ENCODE results near the gene GGA1.

GRCh38 chr22:37640591-37641560 is 32.2 kb downstream of the GGA1 start:
- TF ChIP-seq CTCF (conservative IDR thresholded peaks at IDR 0.05; ENCODE audit: low read depth, low read length) (no peak), CEBPB (IDR thresholded peaks at IDR 0.05; ENCODE audit: low read depth, low read length) (peak; percentile 39; the same call in 1 of the 2 replicates), POLR2A (IDR thresholded peaks at IDR 0.05; ENCODE audit: low read depth, low read length) (no peak), USF2 (IDR thresholded peaks at IDR 0.05; ENCODE audit: low read depth, low read length) (no peak), MXI1 (IDR thresholded peaks at IDR 0.05; ENCODE audit: borderline replicate concordance, low read depth, low read length) (no peak), RFX5 (IDR thresholded peaks at IDR 0.05; ENCODE audit: low read depth, low read length) (no peak), SMC3 (IDR thresholded peaks at IDR 0.05; ENCODE audit: low read depth, low read length) (no peak), MAFK (IDR thresholded peaks at IDR 0.05; ENCODE audit: low read depth, low read length) (no peak), FOS (IDR thresholded peaks at IDR 0.05; ENCODE audit: low read depth, low read length) (no peak), BHLHE40 (IDR thresholded peaks at IDR 0.05; ENCODE audit: low read depth, low read length) (no peak)

All from IMR-90 (cell line).